Testis (tissue), 3 donors: Measurements from ENCODE around the gene SCYL2. TPM values are rescaled to one million over a fixed set of nuclear protein-coding genes. Genes with fewer than 3 reads are reported as not detected.
"Not testable (repeated sequence)": the region's sequence is repeated elsewhere in the genome, so short reads cannot be mapped to it uniquely, and the experiment has no call there.

Experiments
- DNase-seq: peaks from one replicate; pipeline ENCODE4 v3.0.0-alpha.2; 2019
- H3K27ac ChIP-seq, 2 donors: fragments of 200-600 bp; sonication (generic); one replicate each; pipeline ENCODE4 v1.5.1; 2019
- H3K27me3 ChIP-seq: fragments of 200-600 bp; sonication (generic); one replicate; pipeline ENCODE4 v1.5.1; 2019
- H3K36me3 ChIP-seq: fragments of 200-600 bp; sonication (generic); one replicate; pipeline ENCODE4 v1.5.1; 2017; ENCODE audit warnings: low read depth; ENCODE audit errors: missing control alignments
- H3K4me1 ChIP-seq: fragments of 200-600 bp; sonication (generic); one replicate; pipeline ENCODE4 v1.5.1; 2019
- H3K4me3 ChIP-seq, 2 donors: fragments of 200-600 bp; sonication (generic); one replicate each; pipeline ENCODE4 v1.5.1; 2017 to 2019
- H3K9me3 ChIP-seq: fragments of 200-600 bp; sonication (generic); one replicate; pipeline ENCODE4 v1.5.1; 2017
- CTCF ChIP-seq, 3 experiments: fragments of 450-650 bp in 2 of 3; fragments of 200-600 bp in 1 of 3; sonication (generic) in 1 of 3; IDR thresholded peaks; one replicate each; pipeline ENCODE4 v1.5.1; 2016 to 2019; ENCODE audit warnings: antibody characterized with exemption in 3 of 3, mild to moderate bottlenecking in 2 of 3, moderate library complexity in 1 of 3
- POLR2A ChIP-seq: fragments of 450-650 bp; IDR thresholded peaks from one replicate; pipeline ENCODE4 v1.6.1; 2017; ENCODE audit warnings: antibody characterized with exemption, mild to moderate bottlenecking, moderate library complexity
- WGBS, 2 donors: methylation state at CpG; one replicate each; pipeline ENCODE4 v1.1.5; 2018; 5-methylcytosine and 5-hydroxymethylcytosine counted together
- intact Hi-C: fragments of 100-400 bp; cut with DNase I; formaldehyde crosslinking; loops from one replicate; pipeline ENCODE4 v1.15.1; 2023; ENCODE audit warnings: low total_unique reads
- polyA plus RNA-seq: library from polyadenylated mRNA; stranded (reverse); fragments of 350-450 nt; fragmentation: Illumina TruSeq; extraction: RNeasy Lipid Tissue Mini Kit (QIAGEN cat#74804); gene quantifications from one replicate; pipeline ENCODE4 v1.2.3, GENCODE V29; 2014; ENCODE audit warnings: low read depth, low replicate concordance; ENCODE audit not compliant: insufficient read depth
- total RNA-seq, 2 donors: library from RNA; depleted of rRNA; stranded (reverse); fragments of >200 nt; gene quantifications; one replicate each; pipeline ENCODE4 v1.2.3, GENCODE V29; 2016

Gene SCYL2
- total and polyA plus RNA-seq, 3 donors from 2014 or later, result 23.1 to 75.4 (median 49.0) TPM

DNA sequence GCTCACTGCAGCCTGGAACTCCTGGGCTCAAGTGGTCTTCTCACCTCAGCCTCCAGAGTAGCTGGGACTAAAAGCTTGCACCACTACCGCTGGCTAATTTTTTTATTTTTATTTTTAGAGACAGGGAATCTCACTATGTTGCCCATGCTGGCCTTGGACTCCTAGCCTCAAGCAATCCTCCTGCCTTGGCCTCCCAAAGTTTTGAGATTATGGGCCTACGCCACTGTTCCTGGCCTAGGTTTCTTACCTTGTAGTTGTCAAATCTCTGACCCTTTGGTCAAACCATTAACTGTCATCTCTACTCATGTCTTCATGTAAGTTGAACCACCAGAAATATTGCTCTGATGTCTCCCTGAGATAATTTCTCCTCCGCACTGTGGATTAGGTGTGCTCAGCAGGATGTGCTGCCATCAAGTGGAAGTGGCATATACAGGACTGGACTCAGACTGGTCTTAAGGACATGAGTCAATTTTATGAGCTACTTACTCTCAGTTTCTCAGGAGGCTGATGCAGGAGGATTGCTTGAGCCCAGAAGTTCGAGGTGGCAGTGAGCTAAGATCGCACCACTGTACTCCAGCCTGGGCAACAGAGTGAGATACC lies 37.8 kb upstream of the SCYL2 start:
- Histone ChIP-seq H3K27me3 (no peaks in the 10 kb centered on the region), H3K9me3 (no peaks in the 10 kb centered on the region), H3K4me3 (no peak overlapping the region), H3K36me3 (no peaks in the 10 kb centered on the region), H3K4me1 (no peaks in the 10 kb centered on the region), H3K27ac (no peak overlapping the region)
- TF ChIP-seq CTCF (IDR thresholded peaks at IDR 0.05), result no peak
- TF ChIP-seq POLR2A, result no peak
- intact Hi-C loops, result no loop called here
- no peak for DNase-seq
- WGBS, 2 donors, result 97 to 98% methylated on average over 5 of the region's 5 CpGs

DNA sequence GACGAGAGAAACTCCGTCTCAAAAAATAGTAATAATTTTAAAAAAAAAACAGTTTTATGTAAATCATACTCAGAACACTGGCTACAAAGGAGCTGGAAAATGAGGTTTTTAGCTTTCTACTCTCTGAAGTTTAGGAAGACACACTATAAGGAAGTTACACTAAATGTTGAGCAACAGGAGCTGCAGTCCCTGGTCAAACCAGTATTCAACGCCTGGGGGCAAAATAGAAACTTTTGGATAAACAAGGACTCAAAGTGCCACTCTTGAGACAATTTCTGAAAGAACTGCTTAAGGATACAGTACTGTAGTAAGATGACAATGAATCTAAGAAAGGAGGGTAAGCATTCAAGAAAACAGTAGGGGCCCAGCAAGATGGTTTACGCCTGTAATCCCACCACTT lies 37.1 kb upstream of the SCYL2 start:
- no peak overlapping the region for H3K4me3 ChIP-seq
- H3K9me3 ChIP-seq, result no peaks in the 10 kb centered on the region
- H3K27ac ChIP-seq, result no peak overlapping the region
- no peaks in the 10 kb centered on the region for H3K36me3 ChIP-seq
- no peaks in the 10 kb centered on the region for H3K27me3 ChIP-seq
- TF ChIP-seq POLR2A (no peak), CTCF (IDR thresholded peaks at IDR 0.05) (no peak)
- intact Hi-C loops, result no loop called here
- no peak for DNase-seq
- WGBS, 2 donors, result 91 to 92% methylated on average over 4 of the region's 4 CpGs
- H3K4me1 ChIP-seq, result no peaks in the 10 kb centered on the region

GRCh38 chr12:100231873-100232272 lies 35.1 kb upstream of the SCYL2 start:
- DNase-seq, H3K4me3 ChIP-seq, H3K36me3 ChIP-seq, H3K9me3 ChIP-seq, intact Hi-C loops, H3K27ac ChIP-seq, H3K27me3 ChIP-seq, H3K4me1 ChIP-seq: not testable (repeated sequence)
- whole genome bisulfite sequencing, 2 donors, result 74 to 79% methylated on average over 3 of the region's 3 CpGs

DNA sequence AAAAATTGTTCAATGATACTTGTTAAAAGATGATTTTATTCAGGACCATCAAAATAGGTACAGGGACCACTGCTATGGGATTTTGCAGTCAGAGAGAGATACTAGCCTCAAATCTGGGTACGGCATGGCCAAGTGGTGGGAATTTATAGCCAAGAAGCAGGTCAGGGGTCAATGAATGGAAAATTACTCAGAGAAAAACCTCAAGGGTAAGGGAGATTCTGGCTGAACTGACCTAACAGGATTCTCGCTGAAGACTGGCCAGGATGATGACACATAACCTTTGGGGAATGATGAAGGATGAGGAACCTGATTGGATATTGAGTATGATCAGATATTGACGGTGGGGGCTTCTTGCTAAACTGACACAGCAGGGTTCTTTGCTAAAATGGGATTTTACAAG lies 32.8 kb upstream of the SCYL2 start:
- no peak for TF ChIP-seq CTCF (IDR thresholded peaks at IDR 0.05)
- TF ChIP-seq POLR2A, result no peak
- Histone ChIP-seq H3K4me3 (no peak overlapping the region), H3K9me3 (no peaks in the 10 kb centered on the region), H3K27ac (no peak overlapping the region), H3K4me1 (no peaks in the 10 kb centered on the region), H3K36me3 (no peaks in the 10 kb centered on the region), H3K27me3 (no peaks in the 10 kb centered on the region)
- WGBS, 2 donors, result 38 to 45% methylated on average over 3 of the region's 3 CpGs
- intact Hi-C loops, result no loop called here
- DNase-seq, result no peak

GRCh38 chr12:100234591-100235304 lies 32.2 kb upstream of the SCYL2 start:
- intact Hi-C loops, result no loop called here
- no peak overlapping the region for H3K27ac ChIP-seq
- H3K4me3 ChIP-seq, result no peak overlapping the region
- WGBS, 2 donors, result 44 to 49% methylated on average over 7 of the region's 7 CpGs
- no peaks in the 10 kb centered on the region for H3K27me3 ChIP-seq
- TF ChIP-seq CTCF (IDR thresholded peaks at IDR 0.05) (peak; percentile 33 to 57 (median 54)), POLR2A (no peak)
- no peaks in the 10 kb centered on the region for H3K9me3 ChIP-seq
- DNase-seq, result no peak
- H3K36me3 ChIP-seq, result no peaks in the 10 kb centered on the region
- no peaks in the 10 kb centered on the region for H3K4me1 ChIP-seq
